ENCODE measurements around the gene PCSK6.

PCSK6 gene

DNA sequence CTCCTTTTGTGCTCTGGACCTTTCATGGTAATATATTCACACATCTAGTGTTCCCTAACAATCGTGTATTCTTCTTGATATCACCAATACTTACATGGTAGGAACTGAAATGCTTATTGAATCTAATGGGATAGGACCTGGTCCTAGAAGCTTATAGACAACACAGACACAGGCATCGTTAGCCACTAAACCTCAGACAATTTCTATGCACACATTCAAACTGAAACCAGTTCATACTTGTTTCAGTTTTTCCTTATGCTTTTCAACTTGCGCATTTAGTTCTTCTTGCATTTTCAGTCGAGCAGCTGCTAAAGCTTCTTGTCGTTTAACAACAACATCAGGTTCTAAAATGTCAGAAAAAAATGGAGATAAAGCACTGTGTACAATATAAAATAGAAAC is 214.5 kb downstream of the PCSK6 start:
- in situ Hi-C loops (cut with MboI; ENCODE audit: low pct_unique_long_range_greater_than_20kb, low sequenced_read_pairs, unreplicated experiment) = no loop called here
- TF ChIP-seq CTCF (IDR thresholded peaks at IDR 0.05; ENCODE audit: extremely low read depth, insufficient read depth, missing control alignments) = no peak
- peak; percentile 52 for DNase-seq (ENCODE audit: low spot score)

GRCh38 chr15:101273534-101273933 is 216.0 kb downstream of the PCSK6 start:
- no peak for TF ChIP-seq CTCF (IDR thresholded peaks at IDR 0.05; ENCODE audit: extremely low read depth, insufficient read depth, missing control alignments)
- in situ Hi-C loops (cut with MboI; ENCODE audit: low pct_unique_long_range_greater_than_20kb, low sequenced_read_pairs, unreplicated experiment) = loop anchor here (25.0 kb wide), 2 partner anchors 361 to 661 kb away; partner anchors contain the start of genes ASB7, LINS1 and LRRK1
- DNase-seq (ENCODE audit: low spot score) = no peak

GRCh38 chr15:101272584-101272983 is 216.9 kb downstream of the PCSK6 start:
- TF ChIP-seq CTCF (IDR thresholded peaks at IDR 0.05; ENCODE audit: extremely low read depth, insufficient read depth, missing control alignments) = no peak
- in situ Hi-C loops (cut with MboI; ENCODE audit: low pct_unique_long_range_greater_than_20kb, low sequenced_read_pairs, unreplicated experiment) = loop anchor here (25.0 kb wide), 2 partner anchors 360 to 660 kb away; partner anchors contain the start of genes ASB7, LINS1 and LRRK1
- no peak for DNase-seq (ENCODE audit: low spot score)

DNA sequence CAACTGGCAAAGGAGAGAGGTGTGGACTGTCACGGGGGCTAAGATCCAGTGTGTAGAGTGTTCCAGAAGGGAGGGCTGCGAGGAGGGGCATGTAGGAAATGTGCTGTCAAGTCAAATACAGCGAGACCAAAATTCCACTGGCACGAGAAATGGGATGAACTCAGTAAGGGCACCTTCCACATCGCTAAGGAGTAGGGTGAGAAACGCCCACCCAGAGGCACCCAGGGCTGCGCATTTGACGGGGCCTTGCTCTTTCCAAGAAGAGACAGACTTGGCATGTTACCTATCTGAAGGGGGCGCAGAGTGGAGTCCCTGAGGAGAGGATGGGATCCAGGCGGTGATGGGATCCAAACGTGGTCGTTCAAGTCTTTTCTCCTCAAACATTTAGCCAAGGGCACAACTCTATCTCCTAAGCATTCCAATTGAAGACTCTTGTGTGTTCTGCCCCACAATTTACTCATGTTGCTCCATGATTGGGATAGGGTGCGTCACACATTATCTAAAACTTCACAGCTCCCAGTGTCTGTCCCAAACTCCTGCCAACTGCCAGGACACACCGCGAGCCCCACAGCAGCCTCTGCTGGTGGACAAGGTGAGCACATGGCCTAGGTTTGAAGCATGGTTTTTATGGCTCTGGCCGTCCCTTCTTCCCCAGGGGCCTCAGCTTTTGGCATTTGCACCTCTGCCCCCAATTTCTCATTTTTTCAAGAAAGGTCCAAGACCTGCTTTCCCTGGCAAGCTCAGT is 219.9 kb downstream of the PCSK6 start:
- no peak for DNase-seq (ENCODE audit: low spot score)
- in situ Hi-C loops (cut with MboI; ENCODE audit: low pct_unique_long_range_greater_than_20kb, low sequenced_read_pairs, unreplicated experiment) = loop anchor here (25.0 kb wide), 2 partner anchors 357 to 657 kb away; partner anchors contain the start of genes ASB7, LINS1 and LRRK1

DNA sequence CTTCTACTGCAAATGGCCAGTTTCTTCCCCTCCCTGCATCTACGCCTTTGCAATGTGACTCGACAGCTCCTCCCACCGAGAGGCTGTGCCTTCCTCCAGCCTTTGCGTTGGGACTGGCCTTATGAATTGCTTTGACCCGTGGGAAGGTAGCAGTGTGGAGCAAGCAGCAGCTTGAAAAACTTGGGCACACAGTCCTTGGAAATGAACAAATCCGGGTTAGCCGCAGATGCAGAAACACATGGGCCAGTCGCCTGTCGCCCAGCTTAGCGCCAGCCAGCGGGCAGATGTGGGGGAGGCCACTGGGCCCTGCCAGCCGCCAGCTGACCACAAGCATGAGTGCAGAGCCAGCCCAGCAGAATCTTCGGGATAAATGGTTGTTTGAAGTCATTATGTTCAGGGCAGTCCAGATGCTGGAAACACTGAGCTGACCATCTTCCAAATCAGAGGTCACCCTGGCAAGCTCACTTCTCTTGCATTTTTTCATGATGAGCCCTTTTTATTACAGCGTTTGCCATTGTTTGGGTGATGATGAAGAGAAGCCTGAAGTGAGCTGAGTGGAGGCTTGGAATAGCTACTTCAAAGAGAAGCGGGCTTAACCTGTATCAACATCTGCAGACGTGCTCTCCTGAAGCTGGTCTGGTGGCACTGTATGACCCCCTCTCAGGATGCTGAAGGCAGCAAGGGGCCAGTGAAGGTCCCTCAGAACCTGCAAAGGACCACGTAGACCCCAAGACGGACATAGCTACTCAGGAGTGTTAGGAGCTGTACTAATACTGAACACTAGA is 222.0 kb downstream of the PCSK6 start:
- no peak for DNase-seq (ENCODE audit: low spot score)
- no peak for TF ChIP-seq CTCF (IDR thresholded peaks at IDR 0.05; ENCODE audit: extremely low read depth, insufficient read depth, missing control alignments)
- in situ Hi-C loops (cut with MboI; ENCODE audit: low pct_unique_long_range_greater_than_20kb, low sequenced_read_pairs, unreplicated experiment) = loop anchor here (25.0 kb wide), 2 partner anchors 355 to 655 kb away; partner anchors contain the start of genes ASB7, LINS1 and LRRK1

More for the DNA sequence above, 219.9 kb downstream of the PCSK6 start:
- peak; percentile 51 for TF ChIP-seq CTCF (IDR thresholded peaks at IDR 0.05; ENCODE audit: extremely low read depth, insufficient read depth, missing control alignments)

DNA sequence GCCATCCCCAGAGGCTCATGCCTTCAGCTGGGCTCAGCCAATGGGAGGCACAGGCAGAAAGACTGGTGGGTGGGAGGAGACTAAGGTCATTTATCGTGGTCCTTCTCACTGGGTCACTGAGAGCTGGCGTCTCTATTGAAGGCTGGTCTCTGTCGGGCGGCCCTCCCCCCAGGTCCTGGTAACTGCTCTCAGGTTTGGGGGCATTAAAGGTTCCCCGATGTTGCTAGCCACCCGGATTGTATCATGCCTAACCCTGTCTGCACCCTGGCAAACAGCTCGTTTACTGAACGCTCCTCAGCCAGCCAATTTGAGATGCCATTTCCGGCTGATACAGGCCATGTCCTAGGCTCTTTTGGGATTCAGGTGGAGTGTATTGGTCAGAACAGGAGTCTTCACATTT is 222.7 kb downstream of the PCSK6 start:
- TF ChIP-seq CTCF (IDR thresholded peaks at IDR 0.05; ENCODE audit: extremely low read depth, insufficient read depth, missing control alignments) = no peak
- in situ Hi-C loops (cut with MboI; ENCODE audit: low pct_unique_long_range_greater_than_20kb, low sequenced_read_pairs, unreplicated experiment) = loop anchor here (25.0 kb wide), 2 partner anchors 354 to 654 kb away; partner anchors contain the start of genes ASB7, LINS1 and LRRK1
- no peak for DNase-seq (ENCODE audit: low spot score)

Data from GM13977 (cell line).